NCI-H510A (cell line): ENCODE measurements around the gene IGFBP6.
A peak's percentile ranks its signal among the peaks of the same experiment; 100 is the strongest.
"Not testable (repeated sequence)": the region's sequence is repeated elsewhere in the genome, so short reads cannot be mapped to it uniquely, and the experiment has no call there.

ENCODE experiments used
- DNase-seq: peaks from one replicate; lab custom pipeline; 2025; lab: John Stamatoyannopoulos, UW

Gene IGFBP6

DNA sequence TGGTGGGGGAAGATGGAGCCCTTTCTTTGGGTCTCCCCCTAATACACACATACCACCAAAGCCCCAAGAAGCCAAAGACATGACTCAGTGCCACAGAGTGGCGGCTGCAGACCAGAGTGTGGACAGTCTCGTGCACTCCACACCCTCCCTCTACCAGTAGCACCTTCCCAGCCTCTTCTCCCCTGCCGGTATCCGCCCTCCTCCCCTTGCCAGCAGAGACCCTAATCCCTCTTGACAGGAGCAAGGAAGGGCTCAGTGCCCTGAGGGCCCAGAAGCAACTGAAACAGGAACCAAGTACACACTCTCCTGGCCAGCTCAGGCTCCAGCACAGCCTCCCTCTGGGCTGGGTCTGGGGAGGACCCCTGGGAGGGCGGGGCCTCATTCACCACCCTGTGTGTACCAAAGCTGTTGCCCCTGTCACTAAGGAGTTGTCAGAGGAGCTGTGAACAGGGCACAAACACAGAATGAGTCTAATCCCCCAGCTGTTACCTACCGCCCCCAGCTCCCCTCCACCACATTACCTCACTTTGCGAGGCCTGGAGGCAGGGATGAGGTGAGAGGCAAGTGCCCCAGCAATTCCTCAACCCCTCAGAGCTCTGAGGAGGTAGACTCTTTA lies 26.5 kb upstream of the IGFBP6 start:
- DNase-seq: no peak

DNA sequence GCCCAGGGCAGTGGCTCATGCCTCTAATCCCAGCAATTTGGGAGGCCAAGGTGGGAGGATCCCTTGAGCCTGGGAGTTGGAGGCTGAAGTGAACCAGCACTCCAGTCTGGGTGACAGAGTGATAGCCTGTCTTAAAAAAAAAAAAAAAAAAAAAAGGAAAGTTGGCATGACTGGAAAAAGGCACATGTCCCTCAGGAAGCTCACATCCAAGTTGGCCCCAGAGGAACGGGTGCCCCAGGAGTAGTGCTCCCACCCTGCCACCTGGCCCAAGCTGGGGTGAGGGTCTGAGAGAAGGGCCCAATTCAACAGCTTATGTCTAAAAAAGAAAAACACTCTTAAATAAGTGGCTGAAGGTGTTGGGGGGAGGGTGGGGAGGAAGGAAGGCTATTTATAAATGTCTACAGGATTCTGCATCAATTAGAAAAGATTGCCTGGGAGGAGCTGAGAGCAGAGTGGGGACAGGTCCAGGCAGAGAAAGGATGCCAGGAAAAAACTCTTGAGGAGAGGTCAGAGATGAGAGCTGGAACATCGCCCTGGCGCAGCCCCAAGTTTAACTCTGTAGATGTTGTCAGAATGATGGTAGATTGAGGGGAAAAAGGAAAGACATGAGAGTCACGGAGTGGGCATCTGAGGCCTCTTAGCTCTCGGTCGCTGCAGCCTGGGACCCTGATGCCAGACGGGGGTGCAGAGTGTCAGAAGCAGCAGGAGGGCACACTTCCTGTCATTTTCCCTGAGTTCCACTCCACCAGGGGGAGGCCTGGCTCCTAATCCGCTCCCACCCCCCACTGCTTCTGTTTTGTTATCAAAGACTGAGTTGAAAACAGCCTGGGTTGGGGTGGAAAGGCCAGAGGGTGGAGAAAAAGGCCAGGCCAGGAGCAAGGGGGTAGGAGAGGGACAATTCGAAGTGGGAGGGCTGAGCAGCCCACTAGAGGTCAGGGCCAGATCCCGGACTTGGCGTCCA lies 25.6 kb upstream of the IGFBP6 start:
- DNase-seq: no peak

DNA sequence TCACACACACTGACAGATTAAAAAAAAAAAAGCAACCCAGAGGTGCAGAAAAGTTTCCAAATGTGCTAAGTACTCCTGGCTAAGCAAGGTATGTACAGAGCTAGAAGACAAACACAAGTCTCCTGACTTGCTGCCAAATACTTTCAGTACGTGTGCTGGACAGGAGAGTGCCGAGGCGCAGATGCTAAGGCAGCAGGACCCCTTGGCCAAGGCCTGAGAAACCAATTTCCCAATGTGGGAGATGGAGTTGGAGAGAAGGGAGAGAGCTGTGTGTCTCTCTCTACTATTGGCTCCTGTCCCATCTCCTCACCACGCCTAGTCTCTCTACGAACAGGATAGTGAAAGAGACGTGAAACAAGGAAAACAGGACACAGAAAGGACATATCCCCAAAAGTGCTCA lies 23.6 kb upstream of the IGFBP6 start:
- DNase-seq: no peak

DNA sequence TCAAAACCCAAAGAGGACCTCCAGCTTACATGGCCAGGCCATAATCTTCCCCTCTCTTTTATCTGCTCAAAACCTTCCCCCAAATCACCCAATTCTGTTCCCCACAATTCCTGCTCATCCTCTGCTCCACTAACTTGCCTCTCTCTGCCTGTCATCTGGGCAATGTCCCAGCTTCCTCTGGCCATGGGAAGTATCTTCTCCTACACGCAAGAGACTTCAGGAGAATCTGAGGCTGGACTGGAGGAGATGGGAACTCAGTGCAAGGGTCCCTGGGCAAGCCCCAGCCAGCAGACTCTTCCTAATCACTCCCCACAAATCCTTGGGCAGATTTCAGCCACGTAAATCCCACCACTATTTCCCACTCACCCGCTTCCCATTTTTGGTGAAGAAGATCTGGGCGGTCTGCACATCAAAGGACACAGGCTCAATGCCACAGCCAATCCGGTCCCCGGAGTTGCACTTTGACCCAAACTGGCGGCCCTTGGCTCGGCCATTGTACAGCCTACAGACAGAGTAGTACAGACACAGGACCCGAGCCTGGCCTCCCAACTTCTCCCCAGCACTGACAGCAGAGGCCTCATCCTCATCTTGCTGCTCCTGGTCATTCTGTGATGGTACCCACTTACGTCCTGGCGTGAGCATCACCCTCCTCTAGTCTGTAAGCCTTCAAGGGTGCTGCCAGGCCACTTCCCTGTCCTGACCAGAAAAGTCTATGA lies 23.0 kb upstream of the IGFBP6 start:
- DNase-seq: no peak

DNA sequence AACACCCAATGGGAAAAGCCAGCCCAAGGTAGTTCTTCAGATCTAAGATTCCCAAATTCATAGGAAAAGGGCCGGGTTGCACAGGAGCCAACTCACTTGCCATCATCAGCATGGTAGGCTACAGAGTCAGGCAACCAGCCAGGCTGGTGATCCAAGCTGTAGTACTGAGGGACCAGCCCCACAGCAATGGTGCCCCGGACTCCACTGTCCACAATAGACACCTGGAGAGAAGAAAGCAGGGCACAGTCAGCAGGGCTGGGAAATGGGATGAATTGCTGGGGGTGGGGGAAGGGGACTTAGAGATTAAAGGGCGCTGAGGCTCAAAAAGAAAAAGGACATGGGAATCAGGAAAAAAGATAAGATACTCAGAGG lies 22.5 kb upstream of the IGFBP6 start:
- DNase-seq: no peak

GRCh38 chr12:53076461-53076860 lies 21.0 kb upstream of the IGFBP6 start:
- DNase-seq: no peak

DNA sequence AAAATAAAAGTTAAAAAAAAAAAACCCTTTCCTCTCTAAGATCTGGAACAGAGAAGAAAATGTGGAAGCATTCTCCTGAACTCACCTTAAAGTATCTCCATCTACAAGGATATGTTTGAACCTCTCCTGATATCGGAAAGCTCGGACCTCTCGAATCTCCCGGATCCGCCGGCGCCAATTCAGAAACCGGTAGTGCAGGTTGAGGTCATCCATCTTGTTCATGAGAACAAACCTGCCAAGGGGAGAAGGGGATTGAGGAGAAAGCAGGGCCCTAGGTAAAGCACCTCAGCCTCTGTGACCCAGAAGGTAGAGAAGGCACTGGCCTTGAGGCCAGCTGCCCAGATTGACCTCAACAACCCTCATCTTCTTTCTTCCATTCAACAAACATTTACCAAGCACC lies 20.4 kb upstream of the IGFBP6 start:
- peak; percentile 62 for DNase-seq

- DNase-seq: no peak
Measured at GRCh38 chr12:53078425-53079225, 18.8 kb upstream of the IGFBP6 start.

GRCh38 chr12:53079226-53080117 lies 18.0 kb upstream of the IGFBP6 start, which contains the start of gene SPRYD3:
TSS of gene SPRYD3 (minus strand) at chr12:53079390. CDS start at chr12:53079333, 57 bp downstream.
- peak; percentile 99 for DNase-seq

DNA sequence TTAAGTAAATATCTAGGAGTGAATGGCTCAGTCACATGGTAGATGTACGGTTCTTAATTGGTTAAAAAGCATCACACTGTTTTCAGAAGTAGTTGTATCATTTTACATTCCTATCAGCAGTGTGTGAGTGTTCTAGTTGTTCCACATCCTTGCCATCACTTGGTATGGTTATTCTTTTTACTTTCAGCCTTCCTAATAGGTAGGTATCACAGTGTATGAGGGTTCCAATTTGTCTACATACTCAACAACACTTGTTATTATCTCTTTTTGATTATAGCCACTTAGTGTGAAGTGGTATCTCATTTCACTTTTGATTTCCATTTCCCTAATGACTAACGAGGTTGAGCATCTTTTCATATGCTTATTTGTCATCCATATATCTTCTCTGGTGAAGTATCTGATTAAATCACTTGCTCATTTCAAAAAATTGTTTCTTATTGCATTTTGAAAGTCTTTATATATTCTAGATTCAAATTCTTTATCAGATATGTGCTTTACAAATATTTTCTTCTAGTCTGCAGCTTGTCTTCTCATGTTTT lies 14.8 kb upstream of the IGFBP6 start:
- DNase-seq: no peak

DNA sequence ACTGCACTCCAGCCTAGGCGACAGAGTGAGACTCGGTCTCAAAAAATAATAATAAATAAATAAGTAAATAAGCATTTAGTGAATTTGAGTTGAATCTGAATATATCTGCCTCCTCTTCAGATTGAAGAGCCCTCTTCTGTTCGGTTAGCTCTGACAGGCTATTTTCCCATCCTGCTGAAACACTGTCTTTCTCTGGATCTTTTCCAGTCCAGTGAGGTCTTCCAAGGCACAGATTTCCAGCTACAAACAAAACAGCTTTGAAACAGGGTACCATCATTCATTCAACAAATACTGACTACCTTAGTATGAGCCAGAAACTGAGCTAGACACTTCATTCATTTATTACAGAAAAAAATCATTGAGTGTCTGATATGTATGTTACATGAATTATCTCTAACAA lies 11.1 kb upstream of the IGFBP6 start:
- no peak for DNase-seq

DNA sequence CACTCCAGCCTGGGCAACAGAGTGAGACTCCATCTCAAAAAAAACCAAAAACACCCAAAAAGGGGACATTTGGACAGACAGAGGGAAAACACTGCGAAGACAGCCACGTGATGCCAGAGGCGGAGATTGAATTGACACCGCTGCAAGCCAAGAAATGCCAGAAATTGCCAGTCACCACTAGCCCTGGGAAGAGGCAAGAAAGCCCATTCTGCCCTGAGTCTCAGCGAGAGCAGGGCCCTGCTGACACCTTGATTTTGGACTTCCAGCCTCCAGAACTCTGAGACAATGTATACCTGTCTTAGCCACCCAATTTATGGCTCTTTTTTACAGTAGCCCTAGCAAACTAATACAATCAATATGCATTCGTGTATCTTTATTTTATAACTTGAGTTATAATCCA lies 7.4 kb upstream of the IGFBP6 start:
- no peak for DNase-seq

DNA sequence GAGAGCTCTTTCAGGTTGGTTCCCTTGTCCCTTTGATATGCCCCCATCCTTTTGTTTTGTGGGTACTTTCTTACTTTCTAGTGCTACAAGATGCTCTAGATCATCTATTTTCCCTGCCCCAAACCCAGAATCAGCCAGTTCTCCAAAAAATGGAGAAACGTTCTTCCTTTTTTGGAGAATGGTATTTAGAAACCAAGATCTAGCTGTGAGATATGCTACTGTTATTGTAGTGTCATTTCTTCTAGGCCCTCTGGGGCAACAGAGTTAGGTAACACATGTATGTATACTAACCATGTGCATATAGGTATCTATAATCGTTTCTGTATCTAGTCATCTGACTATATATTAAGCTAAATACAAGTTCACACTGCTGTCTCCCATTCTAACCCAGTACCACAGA lies 6.9 kb upstream of the IGFBP6 start:
- no peak for DNase-seq

GRCh38 chr12:53091756-53092155 lies 5.7 kb upstream of the IGFBP6 start:
- no peak for DNase-seq

GRCh38 chr12:53093777-53094393 lies 3.6 kb upstream of the IGFBP6 start:
- DNase-seq: no peak

GRCh38 chr12:53094394-53094787 lies 3.1 kb upstream of the IGFBP6 start:
- DNase-seq: no peak

DNA sequence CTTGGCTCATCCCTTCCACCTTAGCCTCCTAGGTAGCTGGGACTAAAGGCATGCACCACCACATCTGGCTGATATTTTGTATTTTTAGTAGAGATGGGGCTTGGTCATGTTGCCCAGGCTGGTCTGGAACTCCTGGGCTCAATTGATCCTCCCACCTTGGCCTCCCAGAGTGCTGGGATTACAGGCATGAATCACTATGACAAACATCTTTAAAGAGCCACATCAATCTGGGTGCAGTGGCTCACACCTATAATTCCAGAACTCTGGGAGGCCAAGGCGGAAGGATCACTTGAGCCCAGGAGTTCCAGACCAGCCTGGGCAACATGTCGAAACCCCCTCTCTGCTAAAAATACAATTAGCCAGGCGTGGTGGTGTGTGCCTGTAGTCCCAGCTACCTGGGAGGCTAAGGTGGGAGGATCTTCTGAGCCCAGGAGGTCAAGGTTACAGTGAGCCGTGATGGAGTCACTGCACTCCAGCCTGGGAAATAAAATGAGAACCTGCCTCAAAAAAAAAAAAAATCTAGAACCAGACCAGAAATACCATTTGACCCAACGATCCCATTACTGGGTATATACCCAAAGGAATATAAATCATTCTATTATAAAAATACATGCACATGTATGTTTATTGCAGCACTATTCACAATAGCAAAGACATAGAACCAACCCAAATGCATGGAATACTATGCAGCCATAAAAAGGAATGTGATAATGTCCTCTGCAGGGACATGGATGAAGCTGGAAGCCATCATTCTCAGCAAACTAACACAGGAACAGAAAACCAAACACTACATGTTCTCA lies 2.5 kb upstream of the IGFBP6 start:
- DNase-seq: not testable (repeated sequence)

- not testable (repeated sequence) for DNase-seq
Measured at GRCh38 chr12:53095596-53095895, 1.9 kb upstream of the IGFBP6 start.

- no peak for DNase-seq
Measured at GRCh38 chr12:53096089-53096741, 1.3 kb upstream of the IGFBP6 start.
